OCI-LY3 (cell line): ENCODE results near the gene LAMC1.

Source experiments
- CTCF ChIP-seq: fragments of 200-600, 300-600 bp; sonication (generic); IDR thresholded peaks from 2 replicates; pipeline ENCODE4 v1.5.1; 2014; ENCODE audit warnings: antibody characterized with exemption, low read length, low read depth
- EZH2phosphoT487 ChIP-seq: fragments of 200-600 bp; shearing (Covaris generic); IDR thresholded peaks from 2 replicates; pipeline ENCODE4 v1.6.1; 2018; ENCODE audit warnings: antibody characterized with exemption, mixed run types, low read depth

DNA sequence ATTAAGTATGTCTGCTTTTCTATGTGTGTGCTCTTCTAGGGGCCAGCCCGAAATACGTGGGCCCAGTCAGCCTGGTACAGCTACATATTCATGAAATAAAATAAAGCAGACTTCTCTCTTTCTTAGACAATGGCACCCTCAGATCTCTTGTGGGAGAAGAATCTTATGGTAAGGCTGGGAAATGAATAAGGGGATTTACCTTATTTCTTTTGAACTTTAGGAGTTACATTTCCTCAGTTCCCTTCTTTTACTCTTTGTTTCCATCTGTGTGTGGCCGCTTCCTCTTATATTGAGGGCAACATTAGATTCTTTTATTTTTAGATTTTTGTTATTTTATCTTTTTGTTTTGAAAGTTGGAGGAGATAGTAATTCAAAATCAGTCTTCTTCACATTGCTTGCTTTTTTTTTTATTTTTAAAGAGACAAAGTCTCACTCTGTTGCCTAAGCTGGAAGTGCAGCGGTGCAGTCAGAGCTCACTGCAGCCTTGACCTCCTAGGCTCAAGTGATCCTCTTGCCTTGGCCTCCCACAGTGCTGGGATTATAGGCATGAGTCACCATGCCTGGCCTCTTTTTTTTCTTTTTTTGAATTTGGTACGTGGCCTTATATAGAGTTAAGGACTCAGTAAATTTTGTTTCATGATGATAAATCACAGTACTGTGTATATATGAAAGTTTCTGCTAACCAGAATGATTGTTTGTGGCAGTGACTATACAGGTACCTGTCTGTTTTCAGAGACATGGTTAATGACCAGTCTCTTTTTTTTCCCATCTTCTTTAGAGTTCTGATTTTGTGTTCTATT is 9.1 kb downstream of the LAMC1 start:
- no peak for TF ChIP-seq CTCF
- no peak for TF ChIP-seq EZH2phosphoT487
